NOMO-1 treated with DMSO at 0.1 percent for 48 hours (cell line): ENCODE results near the gene PLEKHJ1.
A peak's percentile ranks its signal among the peaks of the same experiment; 100 is the strongest.
"Not testable (repeated sequence)": the region's sequence is repeated elsewhere in the genome, so short reads cannot be mapped to it uniquely, and the experiment has no call there.

Source experiments
- DNase-seq: peaks from one replicate; lab custom pipeline; 2025; ENCODE audit not compliant: unreplicated experiment; lab: John Stamatoyannopoulos, UW

PLEKHJ1 gene, protein sequence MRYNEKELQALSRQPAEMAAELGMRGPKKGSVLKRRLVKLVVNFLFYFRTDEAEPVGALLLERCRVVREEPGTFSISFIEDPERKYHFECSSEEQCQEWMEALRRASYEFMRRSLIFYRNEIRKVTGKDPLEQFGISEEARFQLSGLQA

GRCh38 chr19:2236314-2237050 lies at the start of gene PLEKHJ1, which contains the start of gene SF3A2:
PLEKHJ1 (minus strand) TSS chr19:2236329; CDS start chr19:2236248, 81 bp downstream.
SF3A2 (plus strand) TSS chr19:2236824; CDS start chr19:2243419, 6,595 bp downstream.
- DNase-seq: peak; percentile 97

DNA sequence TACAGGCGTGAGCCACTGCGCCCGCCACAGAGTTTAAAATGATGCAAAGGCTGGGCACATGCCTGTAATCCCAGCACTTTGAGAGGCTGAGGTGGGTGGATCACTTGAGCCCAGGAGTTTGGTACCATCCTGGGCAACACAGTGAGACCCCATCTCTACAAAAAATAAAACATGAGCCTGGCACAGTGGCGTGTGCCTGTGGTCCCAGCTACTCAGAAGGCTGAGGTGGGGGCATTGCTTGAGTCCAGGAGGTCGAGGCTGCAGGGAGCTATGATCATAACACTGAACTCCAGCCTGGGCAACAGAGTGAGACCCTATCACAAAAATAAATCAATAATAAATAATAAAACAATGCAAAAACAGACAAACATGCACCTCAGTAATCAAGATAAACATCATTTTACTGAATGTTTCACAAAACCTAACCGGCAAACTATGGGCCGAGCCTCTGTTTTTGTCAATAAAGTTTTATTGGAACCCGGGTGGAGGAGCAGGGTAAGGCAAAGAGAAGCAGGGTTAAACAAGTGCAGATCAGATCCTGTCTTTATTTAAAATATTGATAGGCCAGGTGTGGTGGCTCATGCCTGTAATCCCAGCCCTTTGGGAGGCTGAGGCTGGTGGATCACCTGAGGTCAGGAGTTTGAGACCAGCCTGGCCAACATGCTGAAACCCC lies 47.8 kb upstream of the PLEKHJ1 start:
- DNase-seq: no peak

- DNase-seq: no peak
Observed at GRCh38 chr19:2282862-2283237, 46.7 kb upstream of the PLEKHJ1 start.

- DNase-seq: peak; percentile 66
Observed at GRCh38 chr19:2282062-2282861, 46.1 kb upstream of the PLEKHJ1 start, which contains the start of gene PEAK3. PEAK3 (minus strand) TSS chr19:2282175; CDS start chr19:2280931, 1,244 bp downstream.

GRCh38 chr19:2281265-2282061 lies 45.3 kb upstream of the PLEKHJ1 start:
- DNase-seq: not testable (repeated sequence)

DNA sequence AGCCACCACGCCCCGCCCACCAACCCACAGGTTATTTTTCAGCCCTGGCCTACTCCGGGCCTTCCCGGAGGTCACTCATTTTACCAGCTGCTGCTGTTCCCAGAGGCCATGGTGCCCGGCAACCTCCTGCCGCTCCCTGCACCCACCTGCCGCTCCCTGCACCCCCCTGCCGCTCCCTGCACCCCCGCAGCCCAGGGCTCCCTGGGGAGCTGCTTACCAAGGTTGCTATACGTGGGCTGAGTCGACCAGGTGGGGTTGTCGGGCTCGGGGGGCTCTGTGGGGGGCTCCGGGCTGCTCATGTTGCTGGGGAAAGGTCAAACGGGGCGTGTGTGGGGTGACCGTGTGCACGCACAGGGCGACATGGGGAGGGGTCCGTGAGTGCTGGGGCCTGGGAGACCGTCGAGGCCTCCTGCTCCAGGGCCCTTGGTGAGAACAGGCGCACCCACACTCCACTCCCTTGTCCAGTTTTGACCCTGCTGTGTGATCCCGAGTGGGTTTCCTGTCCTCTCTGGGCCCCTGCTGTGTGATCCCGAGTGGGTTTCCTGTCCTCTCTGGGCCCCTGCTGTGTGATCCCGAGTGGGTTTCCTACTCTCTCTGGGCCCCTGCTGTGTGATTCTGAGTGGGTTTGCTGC lies 44.6 kb upstream of the PLEKHJ1 start:
- DNase-seq: no peak

DNA sequence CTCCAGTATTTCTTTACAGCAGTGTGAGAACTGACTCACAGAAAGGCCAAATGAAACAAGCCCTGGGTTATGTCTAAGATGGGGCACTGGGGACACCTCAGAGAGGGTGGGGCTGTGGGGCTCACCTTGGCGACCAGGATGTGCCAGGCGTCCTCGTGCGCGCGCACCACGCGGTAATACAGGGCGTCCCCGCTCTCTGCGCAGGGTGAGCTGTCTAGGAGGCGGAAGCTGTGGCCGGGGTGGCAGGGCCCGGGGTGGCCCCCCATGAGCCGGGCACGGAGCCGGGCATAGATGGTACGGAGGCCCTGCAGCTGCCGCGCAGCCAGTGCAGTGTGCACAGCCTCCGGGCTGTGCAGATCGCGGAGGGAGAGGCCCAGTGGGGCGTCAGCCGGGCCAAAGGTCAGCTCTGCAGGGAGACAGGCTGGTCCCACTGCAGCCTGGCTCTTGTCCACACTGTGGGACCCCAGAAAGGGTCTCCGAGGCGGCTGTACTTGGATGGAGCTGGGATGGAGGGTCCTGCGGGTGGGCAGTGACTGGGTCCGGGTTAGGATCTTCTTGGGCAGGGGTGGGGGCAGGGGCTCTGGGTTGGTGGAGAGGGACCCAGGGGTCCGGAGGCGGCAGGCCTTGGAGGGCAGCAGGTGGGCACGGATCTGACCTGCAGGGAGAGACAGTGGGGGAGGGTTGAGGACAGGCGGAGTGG lies 42.5 kb upstream of the PLEKHJ1 start:
- no peak for DNase-seq

DNA sequence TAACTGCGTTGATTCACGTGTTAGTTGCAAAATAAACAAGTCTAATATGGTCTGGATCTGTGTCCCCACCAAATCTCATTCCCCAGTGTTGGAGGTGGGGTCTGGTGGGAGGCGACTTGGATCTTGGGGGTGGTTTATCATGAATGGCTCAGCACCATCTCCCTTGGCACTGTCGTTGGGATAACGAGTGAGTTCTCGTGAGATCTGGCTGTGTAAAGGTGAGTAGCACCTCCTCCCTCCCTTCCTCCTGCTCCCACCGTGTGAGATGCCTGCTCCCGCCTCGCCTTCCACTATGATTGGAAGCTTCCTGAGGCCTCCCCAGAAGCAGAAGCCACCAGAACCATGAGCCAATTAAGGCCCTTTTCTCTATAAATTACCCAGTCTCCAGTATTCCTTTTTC lies 41.0 kb upstream of the PLEKHJ1 start:
- no peak for DNase-seq

GRCh38 chr19:2276429-2276986 lies 40.4 kb upstream of the PLEKHJ1 start:
- DNase-seq: no peak

DNA sequence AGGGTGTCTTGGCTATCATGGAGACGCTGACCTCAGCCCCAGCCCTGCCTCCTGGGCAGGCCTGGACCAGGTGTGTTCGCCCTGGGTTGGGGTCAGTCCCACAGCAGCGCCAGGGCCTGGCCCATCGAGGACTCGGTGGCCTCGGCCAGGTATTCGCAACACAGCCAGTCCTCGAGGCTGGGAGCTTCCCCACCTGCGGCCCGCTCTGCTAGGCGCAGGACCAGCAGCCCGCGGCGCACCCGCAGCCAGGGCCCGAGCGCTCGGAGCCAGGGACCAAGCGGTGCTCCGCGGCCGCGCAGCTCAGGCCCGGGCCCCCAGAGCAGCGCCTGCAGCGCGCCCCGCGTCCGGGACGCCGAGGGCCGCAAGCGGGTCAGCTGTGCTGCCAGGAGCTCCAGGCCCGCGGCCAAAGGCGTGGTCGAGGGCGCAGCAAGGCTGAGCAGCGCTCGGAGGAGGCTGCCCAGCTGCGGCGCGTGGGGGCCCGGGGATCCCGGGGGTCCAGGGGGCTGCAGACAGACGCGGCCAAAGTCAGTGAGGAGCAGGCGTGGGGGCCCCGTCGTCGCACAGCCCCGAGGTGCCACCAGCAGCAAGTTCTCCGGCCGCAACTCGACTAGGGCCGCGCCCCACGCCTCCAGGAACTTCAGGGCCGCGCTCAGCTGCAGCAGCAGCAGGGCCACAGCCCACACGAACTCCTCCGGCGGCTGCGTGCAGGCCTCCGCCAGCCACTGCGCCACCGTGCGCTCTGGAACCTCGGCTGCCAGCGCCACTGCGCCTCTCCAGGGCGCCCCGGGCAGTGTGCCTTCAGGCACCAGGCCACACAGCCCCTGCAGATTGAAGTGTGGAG lies 39.7 kb upstream of the PLEKHJ1 start:
- no peak for DNase-seq

GRCh38 chr19:2274931-2275535 lies 38.9 kb upstream of the PLEKHJ1 start:
- DNase-seq: peak; percentile 70

DNA sequence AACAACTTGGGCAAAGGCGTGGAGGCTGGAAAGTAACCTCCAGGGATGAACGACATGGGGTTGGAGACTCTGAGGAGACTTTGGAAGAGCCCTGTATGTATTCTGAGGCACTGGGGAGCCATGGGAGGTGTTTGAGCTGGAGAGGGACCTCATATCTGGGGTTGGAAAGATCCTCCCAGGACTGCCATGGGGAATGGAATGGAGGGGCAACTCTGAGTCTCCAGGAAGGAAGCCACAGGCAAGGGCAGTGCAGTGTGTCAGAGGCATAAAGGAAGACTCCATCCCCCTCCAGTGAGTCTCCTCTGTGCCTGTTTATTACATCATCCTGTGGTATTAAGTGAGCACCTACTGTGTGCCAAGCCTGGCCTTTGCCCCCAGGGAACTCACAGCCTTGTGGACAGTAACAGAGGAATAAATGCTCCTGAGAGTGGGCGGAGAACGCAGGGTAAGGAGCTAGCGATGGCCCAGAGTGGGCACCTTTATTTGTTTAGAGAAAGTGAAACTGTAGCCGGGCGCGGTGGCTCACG lies 38.1 kb upstream of the PLEKHJ1 start:
- no peak for DNase-seq

DNA sequence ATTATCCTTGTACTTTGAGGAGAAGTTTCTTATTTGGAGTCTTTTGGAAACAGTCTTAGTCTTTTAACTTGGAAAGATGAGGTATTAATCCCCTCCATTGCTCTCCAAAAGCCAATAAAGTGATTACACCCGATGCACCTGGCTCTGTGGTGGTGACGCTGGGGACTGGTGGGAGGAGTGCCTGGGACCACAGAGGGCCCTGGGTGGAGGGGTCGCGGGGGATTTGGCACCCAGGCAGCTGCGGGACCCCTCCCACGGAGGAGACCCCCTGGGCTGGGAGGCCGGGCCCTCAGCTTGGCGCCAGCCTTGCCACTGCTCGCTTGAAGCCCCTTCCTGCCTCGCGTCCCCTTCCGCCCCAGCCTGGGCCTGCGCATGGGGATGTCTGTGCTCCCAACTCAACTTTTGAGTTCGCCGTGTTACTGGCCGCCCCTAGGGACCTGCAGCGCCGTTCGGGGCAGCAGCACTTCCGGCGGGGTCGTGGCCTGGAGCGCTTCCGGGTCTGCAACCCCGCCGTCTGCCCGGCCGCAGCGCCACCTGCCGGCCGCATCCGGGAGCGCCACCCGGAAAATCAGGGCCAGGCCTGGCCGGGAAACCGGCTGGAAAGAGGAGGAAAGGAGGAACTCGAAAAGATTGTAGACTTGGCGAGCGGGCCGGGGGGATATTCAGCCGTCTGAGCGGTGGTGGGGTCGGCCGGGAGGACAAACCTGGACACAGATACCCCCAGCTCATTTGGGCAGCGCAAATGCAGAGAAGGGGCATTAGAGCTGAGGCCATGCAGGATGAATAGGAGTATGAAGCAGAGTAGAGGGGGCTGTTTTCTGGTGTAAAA lies 37.4 kb upstream of the PLEKHJ1 start:
- peak; percentile 77 for DNase-seq

DNA sequence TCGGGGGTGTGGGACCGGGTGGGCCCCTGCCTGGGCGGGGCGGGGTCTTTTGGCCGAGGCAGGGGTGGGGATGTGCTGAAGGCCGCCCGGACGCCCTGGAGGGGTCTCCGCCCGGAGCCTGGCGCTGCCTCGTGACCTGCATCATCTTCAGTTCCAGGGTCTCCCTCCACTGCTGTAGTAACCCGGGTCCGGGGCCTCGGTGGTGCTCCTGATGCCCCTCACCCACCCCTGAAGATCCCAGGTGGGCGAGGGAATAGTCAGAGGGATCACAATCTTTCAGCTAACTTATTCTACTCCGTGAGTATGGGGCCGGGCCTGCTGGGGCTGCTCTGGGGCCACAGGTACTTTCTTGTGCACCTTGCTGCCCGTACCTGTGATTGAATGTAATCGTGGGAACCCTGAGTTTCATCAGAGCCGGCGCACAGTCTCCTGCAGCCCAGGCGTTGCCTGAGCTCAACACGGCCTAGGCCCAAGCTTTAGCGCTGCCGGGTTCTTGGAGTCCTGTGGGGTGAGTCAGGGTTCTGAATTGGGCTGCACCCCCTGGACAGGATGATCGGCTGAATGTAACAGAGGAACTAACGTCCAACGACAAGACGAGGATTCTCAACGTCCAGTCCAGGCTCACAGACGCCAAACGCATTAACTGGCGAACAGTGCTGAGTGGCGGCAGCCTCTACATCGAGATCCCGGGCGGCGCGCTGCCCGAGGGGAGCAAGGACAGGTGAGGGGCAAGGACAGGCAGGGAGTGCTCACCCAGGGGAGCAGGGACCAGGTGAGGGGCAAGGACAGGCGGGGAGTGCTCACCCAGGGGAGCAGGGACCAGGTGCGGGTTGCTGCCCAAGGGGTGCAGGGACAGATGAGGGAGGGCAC lies 35.3 kb upstream of the PLEKHJ1 start:
- DNase-seq: peak; percentile 27

DNA sequence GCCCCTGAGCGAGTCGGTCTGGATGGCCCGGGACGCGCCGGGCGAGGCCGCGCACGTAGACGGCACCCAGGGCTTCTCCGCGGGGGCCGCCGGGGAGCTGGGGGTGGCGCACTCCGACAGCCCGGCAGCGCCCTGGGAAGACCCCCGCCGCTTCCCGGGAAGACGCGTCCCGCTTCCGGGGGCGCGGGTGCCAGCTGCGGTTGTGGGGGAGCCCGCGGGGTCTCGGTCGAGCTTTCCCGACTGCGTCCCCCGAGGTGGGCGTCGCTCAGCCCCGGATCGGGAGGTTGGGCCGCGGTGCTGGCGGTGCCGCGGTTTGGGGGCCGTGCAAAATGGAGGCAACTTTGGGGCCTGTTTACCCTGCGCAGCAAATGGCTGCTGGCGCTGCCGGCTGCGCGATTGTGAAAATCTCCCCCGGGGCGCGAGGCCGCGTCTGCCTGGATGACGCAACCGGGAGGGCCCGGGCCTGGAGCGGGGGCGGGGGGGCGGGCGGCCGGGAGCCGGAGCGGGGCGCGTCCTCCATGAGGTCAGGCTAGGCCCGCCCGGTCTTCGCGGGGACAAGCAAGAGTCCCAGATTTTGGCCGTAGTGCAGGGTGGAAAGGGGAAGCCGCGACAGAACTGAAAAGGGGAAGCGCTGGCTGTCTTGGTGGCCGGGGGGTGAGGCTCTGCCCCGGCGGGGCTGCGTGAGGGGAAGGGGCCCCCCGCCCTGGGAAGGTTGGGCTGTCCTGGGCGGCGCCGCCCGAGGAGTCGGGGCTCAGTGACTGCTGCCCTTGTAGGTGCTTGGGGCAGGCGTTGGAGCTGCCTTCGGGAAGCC lies 34.5 kb upstream of the PLEKHJ1 start:
- peak; percentile 98 for DNase-seq
